ENCODE measurements around the gene BBS2. TPM values are rescaled to one million over a fixed set of nuclear protein-coding genes. Genes with fewer than 3 reads are reported as not detected.
A peak's percentile ranks its signal among the peaks of the same experiment; 100 is the strongest.

The BBS2 gene
- total and polyA plus RNA-seq, 9 of the 15 experiments (the other 6 are each of a cell fraction or from before 2014, with no cell fraction given): 4.2 to 22.7 (median 10.2) TPM

GRCh38 chr16:56450986-56451752, 68.7 kb downstream of the BBS2 start, which contains the start of the genes NUDT21 and OGFOD1 (continued):
- no peak for TF ChIP-seq ZNF518B (CRISPR knock-in tag; IDR thresholded peaks at IDR 0.05)
- no peak for TF ChIP-seq HMGN3 (IDR thresholded peaks at IDR 0.05; ENCODE audit: borderline replicate concordance, extremely low read depth, insufficient read length, low read depth, low read length)
- TF ChIP-seq LEF1 (IDR thresholded peaks at IDR 0.05): no peak
- TF ChIP-seq ZFP91 (CRISPR knock-in tag; IDR thresholded peaks at IDR 0.05): no peak
- peak; percentile 92; the same call in 1 of the 2 replicates for TF ChIP-seq NFRKB (IDR thresholded peaks at IDR 0.05; ENCODE audit: low read depth)
- 0 out of 4 replicates have a peak, but pooled peaks of 1 of the 2 experiments have one; percentile 16 for TF ChIP-seq RCOR1 (IDR thresholded peaks at IDR 0.05; ENCODE audit: borderline replicate concordance in 1 of 2, low read depth in 2 of 2, low read length in 2 of 2)
- TF ChIP-seq ZNF583 (CRISPR knock-in tag; IDR thresholded peaks at IDR 0.05): no peak
- no peak for TF ChIP-seq ZNF561 (CRISPR knock-in tag; conservative IDR thresholded peaks at IDR 0.05)
- TF ChIP-seq DPF2 (IDR thresholded peaks at IDR 0.05): no peak
- TF ChIP-seq CLOCK (CRISPR knock-in tag; IDR thresholded peaks at IDR 0.05; ENCODE audit: borderline replicate concordance): no peak
- TF ChIP-seq ZNF75A (CRISPR knock-in tag; IDR thresholded peaks at IDR 0.05): no peak
- no peak for TF ChIP-seq ZNF717 (CRISPR knock-in tag; IDR thresholded peaks at IDR 0.05)
- no peak for TF ChIP-seq MCM5 (IDR thresholded peaks at IDR 0.05; ENCODE audit: low read depth)
- peak; percentile 88 for TF ChIP-seq PKNOX1 (IDR thresholded peaks at IDR 0.05)
- TF ChIP-seq GTF2B (IDR thresholded peaks at IDR 0.05; ENCODE audit: extremely low read depth, insufficient read length): no peak
- TF ChIP-seq FOXJ2 (tag; IDR thresholded peaks at IDR 0.05): 0 out of 2 replicates have a peak, but pooled peaks have one; percentile 47

Data from K562 (cell line).